ENCODE results near the gene THOC1.

THOC1 gene

GRCh38 chr18:285817-286216 is 18.0 kb upstream of the THOC1 start:
- no peak for DNase-seq (ENCODE audit: low read depth in 2 of 2)

GRCh38 chr18:275486-275885 is 7.6 kb upstream of the THOC1 start:
- no peak for DNase-seq (ENCODE audit: low read depth in 2 of 2)

GRCh38 chr18:274313-274712 is 6.5 kb upstream of the THOC1 start:
- DNase-seq (ENCODE audit: low read depth in 2 of 2), result no peak

GRCh38 chr18:273525-273924 is 5.7 kb upstream of the THOC1 start:
- DNase-seq (ENCODE audit: low read depth in 2 of 2), result no peak

- DNase-seq (ENCODE audit: low read depth in 2 of 2), result no peak
These were observed 4.8 kb upstream of the THOC1 start for GRCh38 chr18:272650-273049.

GRCh38 chr18:269480-270095 is 1.7 kb upstream of the THOC1 start:
- no peak for DNase-seq (ENCODE audit: low read depth in 2 of 2)

GRCh38 chr18:267380-267687 is 513 bp downstream of the THOC1 start:
- DNase-seq (ENCODE audit: low read depth in 2 of 2), result no peak

- DNase-seq (ENCODE audit: low read depth in 2 of 2), result no peak
These were observed 6.3 kb downstream of the THOC1 start for GRCh38 chr18:261398-262073.

- no peak for DNase-seq (ENCODE audit: low read depth in 2 of 2)
These were observed 7.3 kb downstream of the THOC1 start for GRCh38 chr18:260547-260946.

GRCh38 chr18:255171-255570 is 12.7 kb downstream of the THOC1 start:
- no peak for DNase-seq (ENCODE audit: low read depth in 2 of 2)

- DNase-seq (ENCODE audit: low read depth in 2 of 2), result no peak
These were observed 14.7 kb downstream of the THOC1 start for GRCh38 chr18:253121-253520.

GRCh38 chr18:251572-251971 is 16.3 kb downstream of the THOC1 start:
- no peak for DNase-seq (ENCODE audit: low read depth in 2 of 2)

GRCh38 chr18:250685-251084 is 17.2 kb downstream of the THOC1 start:
- DNase-seq (ENCODE audit: low read depth in 2 of 2), result no peak

- DNase-seq (ENCODE audit: low read depth in 2 of 2), result no peak
These were observed 19.8 kb downstream of the THOC1 start for GRCh38 chr18:248053-248452.

GRCh38 chr18:245282-245847 is 22.5 kb downstream of the THOC1 start:
- DNase-seq (ENCODE audit: low read depth in 2 of 2), result no peak

GRCh38 chr18:240175-240574 is 27.7 kb downstream of the THOC1 start:
- DNase-seq (ENCODE audit: low read depth in 2 of 2), result no peak

- DNase-seq (ENCODE audit: low read depth in 2 of 2), result no peak
These were observed 36.3 kb downstream of the THOC1 start for GRCh38 chr18:231563-231962.

- DNase-seq (ENCODE audit: low read depth in 2 of 2), result no peak
These were observed 39.3 kb downstream of the THOC1 start for GRCh38 chr18:228586-228985.

GRCh38 chr18:227902-228301 is 39.9 kb downstream of the THOC1 start:
- no peak for DNase-seq (ENCODE audit: low read depth in 2 of 2)

- DNase-seq (ENCODE audit: low read depth in 2 of 2), result no peak
These were observed 40.5 kb downstream of the THOC1 start for GRCh38 chr18:227374-227773.

GRCh38 chr18:225745-226144 is 42.1 kb downstream of the THOC1 start:
- no peak for DNase-seq (ENCODE audit: low read depth in 2 of 2)

GRCh38 chr18:220708-221107 is 47.1 kb downstream of the THOC1 start:
- DNase-seq (ENCODE audit: low read depth in 2 of 2), result no peak

- DNase-seq (ENCODE audit: low read depth in 2 of 2), result no peak
These were observed 50.1 kb downstream of the THOC1 start for GRCh38 chr18:217532-218336.
